Hippocampal formation (tissue), 2 donors: ENCODE measurements around the gene NELFA.

Experiments used
- DNase-seq, 2 donors: peaks; one replicate each; lab custom pipeline; 2025; lab: John Stamatoyannopoulos, UW

The NELFA gene

GRCh38 chr4:1982124-1983052 is 26.4 kb downstream of the NELFA start:
- no peak for DNase-seq

- DNase-seq, result no peak
These were observed 27.3 kb downstream of the NELFA start for GRCh38 chr4:1981251-1982058.

GRCh38 chr4:1980561-1981041 is 28.2 kb downstream of the NELFA start:
- no peak for DNase-seq

- DNase-seq, result no peak
These were observed 29.1 kb downstream of the NELFA start for GRCh38 chr4:1979477-1980196.

- no peak for DNase-seq
These were observed 29.9 kb downstream of the NELFA start for GRCh38 chr4:1978741-1979476.

GRCh38 chr4:1978226-1978625 is 30.5 kb downstream of the NELFA start:
- no peak for DNase-seq

GRCh38 chr4:1976416-1977352 is 32.1 kb downstream of the NELFA start:
- no peak for DNase-seq

GRCh38 chr4:1975880-1976279 is 32.9 kb downstream of the NELFA start:
- no peak for DNase-seq

- no peak for DNase-seq
These were observed 33.4 kb downstream of the NELFA start for GRCh38 chr4:1975391-1975801.

GRCh38 chr4:1974840-1975239 is 33.9 kb downstream of the NELFA start:
- no peak for DNase-seq

- no peak for DNase-seq
These were observed 35.1 kb downstream of the NELFA start for GRCh38 chr4:1973661-1974060.

- no peak for DNase-seq
These were observed 35.6 kb downstream of the NELFA start for GRCh38 chr4:1973218-1973617.

GRCh38 chr4:1972414-1972813 is 36.4 kb downstream of the NELFA start:
- no peak for DNase-seq

GRCh38 chr4:1971456-1972200 is 37.1 kb downstream of the NELFA start:
- DNase-seq, result no peak

- DNase-seq, result no peak
These were observed 37.8 kb downstream of the NELFA start for GRCh38 chr4:1970926-1971325.

GRCh38 chr4:1969928-1970723 is 38.6 kb downstream of the NELFA start:
- no peak for DNase-seq

GRCh38 chr4:1968686-1969295 is 40.0 kb downstream of the NELFA start:
- DNase-seq, result no peak

- no peak for DNase-seq
These were observed 41.1 kb downstream of the NELFA start for GRCh38 chr4:1967512-1968149.
